Progenitor cell of endocrine pancreas (in vitro differentiated cells): ENCODE results near the gene BPIFB4. TPM values are rescaled to one million over a fixed set of nuclear protein-coding genes. Genes with fewer than 3 reads are reported as not detected.

Source experiments
- DNase-seq: peaks from one replicate; pipeline ENCODE4 v3.0.0; 2021; ENCODE audit warnings: low spot score; ENCODE audit not compliant: unreplicated experiment
- H3K27ac Mint-ChIP-seq: 2 replicates; pipeline ENCODE4 v1.8.0; 2021; ENCODE audit warnings: mild to moderate bottlenecking, moderate library complexity, mixed read lengths
- H3K27me3 Mint-ChIP-seq: 2 replicates; pipeline ENCODE4 v1.8.0; 2021; ENCODE audit warnings: mixed read lengths
- H3K36me3 Mint-ChIP-seq: 2 replicates; pipeline ENCODE4 v1.8.0; 2022; ENCODE audit warnings: mixed read lengths; ENCODE audit not compliant: insufficient read depth
- H3K4me1 Mint-ChIP-seq: 2 replicates; pipeline ENCODE4 v1.8.0; 2021; ENCODE audit warnings: low read depth, mixed read lengths
- H3K4me3 Mint-ChIP-seq: 2 replicates; pipeline ENCODE4 v1.8.0; 2021; ENCODE audit warnings: low read depth, mild to moderate bottlenecking, moderate library complexity, mixed read lengths
- H3K9me3 Mint-ChIP-seq: 2 replicates; pipeline ENCODE4 v1.8.0; 2021; ENCODE audit warnings: low read depth, mixed read lengths
- total RNA-seq: library from RNA; stranded (reverse); gene quantifications from 2 replicates; pipeline ENCODE4 v1.2.1, GENCODE V29; 2021
- TF ChIP-seq, protein P1 (sequence below): fragments of 200-600 bp; sonication (generic); IDR thresholded peaks from one replicate; pipeline ENCODE4 v1.5.0; 2021; ENCODE audit warnings: antibody characterized with exemption, mild to moderate bottlenecking; ENCODE audit not compliant: unreplicated experiment

Gene BPIFB4
- total RNA-seq, 1 donor from 2014 or later, result not detected

DNA sequence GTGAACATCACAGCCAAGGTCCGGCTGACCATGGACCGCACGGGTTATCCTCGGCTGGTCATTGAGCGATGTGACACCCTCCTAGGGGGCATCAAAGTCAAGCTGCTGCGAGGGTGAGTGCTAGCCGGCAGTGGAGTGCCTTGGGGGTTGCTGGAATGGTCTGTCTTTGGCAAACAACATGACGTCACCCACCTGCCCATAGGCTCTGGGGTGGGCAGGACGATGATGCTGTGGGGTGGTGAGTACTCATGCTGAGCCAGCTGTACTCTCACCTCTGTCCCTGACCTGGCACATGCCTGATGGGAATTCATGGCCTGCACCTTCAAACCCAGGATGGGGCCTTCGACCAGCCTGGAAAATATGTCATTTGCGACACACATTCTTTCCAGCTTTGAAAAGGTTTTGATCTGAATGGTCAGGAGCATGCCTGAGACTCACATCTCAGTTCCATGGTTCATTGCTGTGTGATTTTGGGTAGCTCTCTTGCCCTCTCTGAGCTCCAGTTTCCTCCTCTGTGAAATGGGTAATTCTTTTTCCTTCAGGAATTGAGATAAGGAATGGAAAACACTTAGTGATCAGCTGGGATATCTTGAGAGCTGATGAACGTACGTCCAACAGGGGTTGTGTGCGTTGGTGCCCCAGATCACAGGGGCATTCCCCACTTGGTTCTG is 6.7 kb downstream of the BPIFB4 start:
- H3K36me3 Mint-ChIP-seq, result no peaks in the 10 kb centered on the region
- no peak for DNase-seq
- H3K9me3 Mint-ChIP-seq, result no peaks in the 10 kb centered on the region

DNA sequence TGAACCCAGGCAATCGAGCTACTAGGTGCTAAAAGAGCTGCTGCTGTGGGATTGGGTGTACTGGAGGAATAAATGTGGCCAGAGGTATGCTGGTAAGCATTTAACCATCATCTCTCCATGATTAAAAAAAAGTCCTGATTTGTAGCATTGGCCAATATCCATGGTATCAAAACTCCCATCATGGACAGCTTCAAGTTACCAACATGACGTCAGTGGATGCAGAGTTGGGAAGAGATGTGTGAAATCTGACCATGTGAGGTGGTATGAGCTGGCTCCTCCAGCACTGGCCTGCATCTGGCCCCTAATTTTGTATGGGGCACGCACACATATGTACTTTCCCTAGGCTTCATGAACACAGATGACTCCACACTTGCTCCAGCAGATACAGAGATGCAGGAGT is 11.7 kb downstream of the BPIFB4 start:
- H3K4me1 Mint-ChIP-seq, result no peaks in the 10 kb centered on the region
- H3K36me3 Mint-ChIP-seq, result no peaks in the 10 kb centered on the region
- no peak overlapping the region for H3K27ac Mint-ChIP-seq

More for the DNA sequence above, 6.7 kb downstream of the BPIFB4 start:
- TF ChIP-seq, protein P1, sequence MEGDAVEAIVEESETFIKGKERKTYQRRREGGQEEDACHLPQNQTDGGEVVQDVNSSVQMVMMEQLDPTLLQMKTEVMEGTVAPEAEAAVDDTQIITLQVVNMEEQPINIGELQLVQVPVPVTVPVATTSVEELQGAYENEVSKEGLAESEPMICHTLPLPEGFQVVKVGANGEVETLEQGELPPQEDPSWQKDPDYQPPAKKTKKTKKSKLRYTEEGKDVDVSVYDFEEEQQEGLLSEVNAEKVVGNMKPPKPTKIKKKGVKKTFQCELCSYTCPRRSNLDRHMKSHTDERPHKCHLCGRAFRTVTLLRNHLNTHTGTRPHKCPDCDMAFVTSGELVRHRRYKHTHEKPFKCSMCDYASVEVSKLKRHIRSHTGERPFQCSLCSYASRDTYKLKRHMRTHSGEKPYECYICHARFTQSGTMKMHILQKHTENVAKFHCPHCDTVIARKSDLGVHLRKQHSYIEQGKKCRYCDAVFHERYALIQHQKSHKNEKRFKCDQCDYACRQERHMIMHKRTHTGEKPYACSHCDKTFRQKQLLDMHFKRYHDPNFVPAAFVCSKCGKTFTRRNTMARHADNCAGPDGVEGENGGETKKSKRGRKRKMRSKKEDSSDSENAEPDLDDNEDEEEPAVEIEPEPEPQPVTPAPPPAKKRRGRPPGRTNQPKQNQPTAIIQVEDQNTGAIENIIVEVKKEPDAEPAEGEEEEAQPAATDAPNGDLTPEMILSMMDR, result no peak
- no peaks in the 10 kb centered on the region for H3K4me1 Mint-ChIP-seq
- H3K4me3 Mint-ChIP-seq, result no peak overlapping the region
- H3K27ac Mint-ChIP-seq, result no peak overlapping the region
- peaks cover 9% of the 10 kb centered on the region for H3K27me3 Mint-ChIP-seq

DNA sequence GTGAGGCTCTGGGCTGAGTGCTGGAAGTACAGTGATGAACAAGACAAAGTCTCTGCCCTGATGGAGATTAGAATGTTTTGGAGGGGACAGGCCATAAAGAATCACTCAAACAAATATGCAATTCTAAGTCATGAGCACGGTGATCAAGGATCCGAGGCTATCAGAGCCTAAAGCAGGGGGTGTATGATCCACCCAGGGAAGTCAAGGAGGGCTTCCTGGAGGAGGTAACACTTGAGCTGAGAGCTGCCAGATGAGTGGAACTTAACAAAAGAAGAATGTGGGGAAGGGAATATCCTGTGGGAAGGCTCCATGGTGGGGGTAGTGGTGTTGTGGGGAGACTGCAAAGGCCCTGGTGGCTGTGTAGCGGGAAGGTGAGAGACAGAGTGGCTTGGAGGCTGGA is 12.2 kb downstream of the BPIFB4 start:
- H3K9me3 Mint-ChIP-seq, result no peaks in the 10 kb centered on the region
- H3K4me3 Mint-ChIP-seq, result no peak overlapping the region
- H3K4me1 Mint-ChIP-seq, result no peaks in the 10 kb centered on the region
- TF ChIP-seq, protein P1, result no peak
- DNase-seq, result no peak
- no peaks in the 10 kb centered on the region for H3K36me3 Mint-ChIP-seq
- H3K27ac Mint-ChIP-seq, result no peak overlapping the region
- peaks cover 9% of the 10 kb centered on the region for H3K27me3 Mint-ChIP-seq

More for the DNA sequence above, 11.7 kb downstream of the BPIFB4 start:
- TF ChIP-seq, protein P1, result no peak
- no peaks in the 10 kb centered on the region for H3K9me3 Mint-ChIP-seq
- peaks cover 9% of the 10 kb centered on the region for H3K27me3 Mint-ChIP-seq
- no peak for DNase-seq
- no peak overlapping the region for H3K4me3 Mint-ChIP-seq

DNA sequence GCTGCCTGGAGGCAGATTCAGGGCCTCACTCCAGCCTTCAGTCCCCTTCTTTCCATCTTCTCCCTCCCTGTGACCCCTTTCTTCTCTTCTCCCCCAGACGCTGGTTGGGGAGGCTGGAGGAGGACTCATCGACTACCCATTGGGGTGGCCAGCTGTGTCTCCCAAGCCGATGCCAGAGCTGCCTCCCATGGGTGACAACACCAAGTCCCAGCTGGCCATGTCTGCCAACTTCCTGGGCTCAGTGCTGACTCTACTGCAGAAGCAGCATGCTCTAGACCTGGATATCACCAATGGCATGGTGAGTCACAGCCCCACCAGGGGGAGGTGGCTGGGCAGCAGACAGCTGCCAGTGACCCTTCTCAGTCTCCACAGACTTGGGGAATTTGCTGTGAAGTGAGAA is 12.9 kb downstream of the BPIFB4 start:
- Mint-ChIP-seq H3K36me3 (no peaks in the 10 kb centered on the region), H3K4me3 (no peak overlapping the region), H3K27ac (no peak overlapping the region), H3K27me3 (peaks cover 9% of the 10 kb centered on the region), H3K4me1 (no peaks in the 10 kb centered on the region), H3K9me3 (no peaks in the 10 kb centered on the region)
- DNase-seq, result no peak
- TF ChIP-seq, protein P1, result no peak

DNA sequence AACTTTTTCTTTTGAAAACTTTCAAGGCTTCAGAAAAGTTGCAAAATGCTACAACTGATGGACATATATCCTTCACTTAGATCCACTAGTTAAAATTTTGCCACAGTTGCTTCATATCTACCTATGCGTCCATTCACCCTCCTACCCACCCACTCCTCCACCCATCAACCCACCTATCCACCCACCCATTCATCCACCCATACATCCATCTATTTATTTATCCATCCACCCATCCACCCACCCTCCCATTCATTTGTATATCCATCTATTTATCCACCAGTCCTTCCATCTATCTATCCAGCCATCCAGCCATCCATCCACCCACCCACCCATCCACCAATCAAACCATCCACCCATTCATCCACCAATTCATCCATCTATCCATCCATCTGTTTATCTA is 13.6 kb downstream of the BPIFB4 start:
- Mint-ChIP-seq H3K4me3 (no peak overlapping the region), H3K27me3 (peaks cover 9% of the 10 kb centered on the region), H3K4me1 (no peaks in the 10 kb centered on the region), H3K27ac (no peak overlapping the region), H3K9me3 (no peaks in the 10 kb centered on the region), H3K36me3 (no peaks in the 10 kb centered on the region)
- TF ChIP-seq, protein P1, result no peak
- no peak for DNase-seq
